Testis (tissue), 3 donors: ENCODE data around the gene CEMP1. TPM values are rescaled to one million over a fixed set of nuclear protein-coding genes. Genes with fewer than 3 reads are reported as not detected.
"Not testable (repeated sequence)": the region's sequence is repeated elsewhere in the genome, so short reads cannot be mapped to it uniquely, and the experiment has no call there.

ENCODE experiments used
- DNase-seq: peaks from one replicate; pipeline ENCODE4 v3.0.0-alpha.2; 2019
- H3K27ac ChIP-seq, 2 donors: fragments of 200-600 bp; sonication (generic); one replicate each; pipeline ENCODE4 v1.5.1; 2019
- H3K27me3 ChIP-seq: fragments of 200-600 bp; sonication (generic); one replicate; pipeline ENCODE4 v1.5.1; 2019
- H3K36me3 ChIP-seq: fragments of 200-600 bp; sonication (generic); one replicate; pipeline ENCODE4 v1.5.1; 2017; ENCODE audit warnings: low read depth; ENCODE audit errors: missing control alignments
- H3K4me1 ChIP-seq: fragments of 200-600 bp; sonication (generic); one replicate; pipeline ENCODE4 v1.5.1; 2019
- H3K4me3 ChIP-seq, 2 donors: fragments of 200-600 bp; sonication (generic); one replicate each; pipeline ENCODE4 v1.5.1; 2017 to 2019
- H3K9me3 ChIP-seq: fragments of 200-600 bp; sonication (generic); one replicate; pipeline ENCODE4 v1.5.1; 2017
- CTCF ChIP-seq, 3 experiments: fragments of 450-650 bp in 2 of 3; fragments of 200-600 bp in 1 of 3; sonication (generic) in 1 of 3; IDR thresholded peaks; one replicate each; pipeline ENCODE4 v1.5.1; 2016 to 2019; ENCODE audit warnings: antibody characterized with exemption in 3 of 3, mild to moderate bottlenecking in 2 of 3, moderate library complexity in 1 of 3
- WGBS, 2 donors: methylation state at CpG; one replicate each; pipeline ENCODE4 v1.1.5; 2018; 5-methylcytosine and 5-hydroxymethylcytosine counted together
- intact Hi-C: fragments of 100-400 bp; cut with DNase I; formaldehyde crosslinking; loops from one replicate; pipeline ENCODE4 v1.15.1; 2023; ENCODE audit warnings: low total_unique reads
- polyA plus RNA-seq: library from polyadenylated mRNA; stranded (reverse); fragments of 350-450 nt; fragmentation: Illumina TruSeq; extraction: RNeasy Lipid Tissue Mini Kit (QIAGEN cat#74804); gene quantifications from one replicate; pipeline ENCODE4 v1.2.3, GENCODE V29; 2014; ENCODE audit warnings: low read depth, low replicate concordance; ENCODE audit not compliant: insufficient read depth
- total RNA-seq, 2 donors: library from RNA; depleted of rRNA; stranded (reverse); fragments of >200 nt; gene quantifications; one replicate each; pipeline ENCODE4 v1.2.3, GENCODE V29; 2016

CEMP1 gene
- total and polyA plus RNA-seq, 3 donors from 2014 or later = 1.6 to 5.5 (median 5.4) TPM

- TF ChIP-seq CTCF (IDR thresholded peaks at IDR 0.05) = peak in 1 of 3 experiments; percentile 36
- H3K4me1 ChIP-seq, intact Hi-C loops, H3K36me3 ChIP-seq, H3K4me3 ChIP-seq, H3K27me3 ChIP-seq, H3K9me3 ChIP-seq, H3K27ac ChIP-seq: not testable (repeated sequence)
- DNase-seq = peak; percentile 86
- 7% methylated on average over 2 of the region's 4 CpGs; no CpG with 5 or more reads in 1 of the 2 donors for WGBS, 2 donors
Measured at GRCh38 chr16:2560798-2561133, 29.6 kb upstream of the CEMP1 start.

- H3K27ac ChIP-seq, H3K36me3 ChIP-seq, H3K4me1 ChIP-seq, intact Hi-C loops, H3K27me3 ChIP-seq, H3K4me3 ChIP-seq, DNase-seq, H3K9me3 ChIP-seq: not testable (repeated sequence)
- WGBS, 2 donors = 72 to 81% methylated on average over 8 to 9 of the region's 17 CpGs
Measured at GRCh38 chr16:2560131-2560797, 29.1 kb upstream of the CEMP1 start.

- H3K9me3 ChIP-seq, intact Hi-C loops, DNase-seq, H3K36me3 ChIP-seq, H3K27me3 ChIP-seq, H3K4me3 ChIP-seq, H3K27ac ChIP-seq, H3K4me1 ChIP-seq: not testable (repeated sequence)
- WGBS, 2 donors = no CpG with 5 or more reads among the region's 15 CpGs
Measured at GRCh38 chr16:2557150-2557549, 25.9 kb upstream of the CEMP1 start.

- H3K27ac ChIP-seq, H3K4me1 ChIP-seq, H3K9me3 ChIP-seq, DNase-seq, intact Hi-C loops, H3K36me3 ChIP-seq, H3K4me3 ChIP-seq, H3K27me3 ChIP-seq: not testable (repeated sequence)
- WGBS, 2 donors = no CpG with 5 or more reads among the region's 13 CpGs
Measured at GRCh38 chr16:2554709-2555425, 23.7 kb upstream of the CEMP1 start.

GRCh38 chr16:2551420-2551889, 20.2 kb upstream of the CEMP1 start:
- H3K27me3 ChIP-seq, H3K9me3 ChIP-seq, H3K4me1 ChIP-seq, DNase-seq, intact Hi-C loops, H3K4me3 ChIP-seq, H3K36me3 ChIP-seq: not testable (repeated sequence)
- H3K27ac ChIP-seq = peak overlapping the region in 1 of 2 donors; percentile 25
- 71 to 78% methylated on average over 12 to 14 of the region's 17 CpGs for WGBS, 2 donors

- H3K36me3 ChIP-seq, H3K27ac ChIP-seq, DNase-seq, H3K9me3 ChIP-seq, intact Hi-C loops, H3K4me1 ChIP-seq, H3K27me3 ChIP-seq, H3K4me3 ChIP-seq: not testable (repeated sequence)
- no CpG with 5 or more reads among the region's 14 CpGs for WGBS, 2 donors
Measured at GRCh38 chr16:2550283-2550878, 19.2 kb upstream of the CEMP1 start.

GRCh38 chr16:2543771-2544170, 12.6 kb upstream of the CEMP1 start:
- intact Hi-C loops, DNase-seq, H3K27ac ChIP-seq, H3K27me3 ChIP-seq, H3K36me3 ChIP-seq, H3K4me3 ChIP-seq, H3K9me3 ChIP-seq: not testable (repeated sequence)
- H3K4me1 ChIP-seq = peaks cover 12% of the 10 kb centered on the region
- 76 to 77% methylated on average over 14 of the region's 14 CpGs for WGBS, 2 donors

- 44 to 56% methylated on average over 1 to 6 of the region's 6 CpGs for WGBS, 2 donors
- H3K27ac ChIP-seq, H3K9me3 ChIP-seq, DNase-seq, H3K4me3 ChIP-seq, H3K27me3 ChIP-seq, intact Hi-C loops, H3K36me3 ChIP-seq: not testable (repeated sequence)
- peaks cover 12% of the 10 kb centered on the region for H3K4me1 ChIP-seq
Measured at GRCh38 chr16:2541409-2541808, 10.2 kb upstream of the CEMP1 start.

- H3K4me3 ChIP-seq, H3K27me3 ChIP-seq, H3K27ac ChIP-seq, H3K36me3 ChIP-seq, intact Hi-C loops, H3K9me3 ChIP-seq, DNase-seq: not testable (repeated sequence)
- WGBS, 2 donors = 60 to 74% methylated on average over 4 of the region's 4 CpGs
- H3K4me1 ChIP-seq = peaks cover 12% of the 10 kb centered on the region
Measured at GRCh38 chr16:2540912-2541311, 9.7 kb upstream of the CEMP1 start.
